GM18873 (cell line): ENCODE data around the gene NINL.
A peak's percentile ranks its signal among the peaks of the same experiment; 100 is the strongest.

Experiments
- ATAC-seq: cut with Tn5 transposase; IDR thresholded peaks from one replicate; pipeline ENCODE4 v1.9.1; 2021; ENCODE audit warnings: mild to moderate bottlenecking, moderate library complexity, moderate number of reproducible peaks; ENCODE audit not compliant: unreplicated experiment, low FRiP score

The NINL gene

GRCh38 chr20:25444556-25444955, 140.8 kb downstream of the NINL start:
- no peak for ATAC-seq

GRCh38 chr20:25439328-25439727, 146.0 kb downstream of the NINL start:
- no peak for ATAC-seq

- ATAC-seq, result no peak
These were observed 148.2 kb downstream of the NINL start for GRCh38 chr20:25437153-25437581.

- no peak for ATAC-seq
These were observed 160.8 kb downstream of the NINL start for GRCh38 chr20:25424536-25424935.

- ATAC-seq, result no peak
These were observed 163.3 kb downstream of the NINL start for GRCh38 chr20:25422032-25422431.

- no peak for ATAC-seq
These were observed 164.2 kb downstream of the NINL start for GRCh38 chr20:25421102-25421501.

- no peak for ATAC-seq
These were observed 166.6 kb downstream of the NINL start for GRCh38 chr20:25418776-25419175.

- ATAC-seq, result no peak
These were observed 176.4 kb downstream of the NINL start for GRCh38 chr20:25408890-25409289.

- no peak for ATAC-seq
These were observed 177.2 kb downstream of the NINL start for GRCh38 chr20:25408170-25408547.

GRCh38 chr20:25407311-25408169, 177.8 kb downstream of the NINL start, which contains the start of gene GINS1:
TSS of gene GINS1 (plus strand) at chr20:25407673. CDS start at chr20:25407821, 148 bp downstream.
- peak; percentile 76 for ATAC-seq
